Vagina (tissue), 2 donors: Measurements from ENCODE around the gene ALG8. TPM values are rescaled to one million over a fixed set of nuclear protein-coding genes. Genes with fewer than 3 reads are reported as not detected.
A peak's percentile ranks its signal among the peaks of the same experiment; 100 is the strongest.

Experiments
- DNase-seq, 2 donors: peaks; one replicate each; pipeline ENCODE4 v3.0.0-alpha.2; 2017; ENCODE audit errors: extremely low spot score in 2 of 2
- H3K27ac ChIP-seq: fragments of 200-600 bp; sonication (generic); one replicate; pipeline ENCODE4 v1.5.1; 2019
- H3K27me3 ChIP-seq: fragments of 200-600 bp; sonication (generic); one replicate; pipeline ENCODE4 v1.5.1; 2019
- H3K36me3 ChIP-seq, 2 donors: fragments of 200-600 bp; sonication (generic); one replicate each; pipeline ENCODE4 v1.5.1; 2017 to 2019
- H3K4me1 ChIP-seq: fragments of 200-600 bp; sonication (generic); one replicate; pipeline ENCODE4 v1.5.1; 2019
- H3K4me3 ChIP-seq, 2 donors: fragments of 200-600 bp; sonication (generic); 1 replicate in 1 of 2; 2 replicates in 1 of 2; pipeline ENCODE4 v1.5.1; 2016 to 2019
- H3K9me3 ChIP-seq: fragments of 200-600 bp; sonication (generic); one replicate; pipeline ENCODE4 v1.5.1; 2019
- CTCF ChIP-seq, 3 experiments: fragments of 450-650 bp in 2 of 3; fragments of 200-600 bp in 1 of 3; sonication (generic) in 1 of 3; IDR thresholded peaks; one replicate each; pipeline ENCODE4 v1.5.1; 2017 to 2019; ENCODE audit warnings: antibody characterized with exemption in 3 of 3, mild to moderate bottlenecking in 2 of 3, moderate library complexity in 2 of 3
- POLR2A ChIP-seq, 2 donors: fragments of 450-650 bp; IDR thresholded peaks; one replicate each; pipeline ENCODE4 v1.6.1; 2017; ENCODE audit warnings: antibody characterized with exemption in 2 of 2, mild to moderate bottlenecking in 2 of 2, moderate library complexity in 2 of 2
- POLR2AphosphoS5 ChIP-seq, 2 donors: sonication (generic); formaldehyde crosslinking; IDR thresholded peaks; one replicate each; pipeline ENCODE4 v1.9.0; 2017; ENCODE audit warnings: antibody characterized with exemption in 2 of 2, mild to moderate bottlenecking in 2 of 2, low read depth in 1 of 2; ENCODE audit not compliant: insufficient read depth in 1 of 2
- intact Hi-C: fragments of 100-400 bp; cut with DNase I; formaldehyde crosslinking; loops from one replicate; pipeline ENCODE4 v1.15.1; 2023
- total RNA-seq: library from RNA; depleted of rRNA; stranded (reverse); fragments of >200 nt; gene quantifications from one replicate; pipeline ENCODE4 v1.2.3, GENCODE V29; 2016

ALG8 gene
- total RNA-seq, 1 donor from 2014 or later, result 20.9 TPM

GRCh38 chr11:78160557-78160956 lies 21.1 kb upstream of the ALG8 start:
- no peaks in the 10 kb centered on the region for H3K36me3 ChIP-seq
- no peak for DNase-seq
- H3K4me3 ChIP-seq, result no peak overlapping the region
- no peak for TF ChIP-seq POLR2A (IDR thresholded peaks at IDR 0.05)
- TF ChIP-seq CTCF (IDR thresholded peaks at IDR 0.05), result no peak
- TF ChIP-seq POLR2AphosphoS5 (IDR thresholded peaks at IDR 0.05; ENCODE audit: insufficient read depth in 1 of 2, low read depth in 1 of 2), result no peak
- H3K27ac ChIP-seq, result peak overlapping the region; percentile 68
- H3K9me3 ChIP-seq, result no peaks in the 10 kb centered on the region
- H3K4me1 ChIP-seq, result peaks cover 25% of the 10 kb centered on the region
- no peaks in the 10 kb centered on the region for H3K27me3 ChIP-seq
- intact Hi-C loops, result no loop called here

- Histone ChIP-seq H3K27me3 (no peaks in the 10 kb centered on the region), H3K9me3 (no peaks in the 10 kb centered on the region), H3K4me1 (peaks cover 25% of the 10 kb centered on the region), H3K4me3 (no peak overlapping the region), H3K36me3 (no peaks in the 10 kb centered on the region), H3K27ac (peak overlapping the region; percentile 68)
- no peak for DNase-seq
- intact Hi-C loops, result no loop called here
- TF ChIP-seq CTCF (IDR thresholded peaks at IDR 0.05) (no peak), POLR2A (IDR thresholded peaks at IDR 0.05) (no peak), POLR2AphosphoS5 (IDR thresholded peaks at IDR 0.05; ENCODE audit: insufficient read depth in 1 of 2, low read depth in 1 of 2) (no peak)
These were observed 19.7 kb upstream of the ALG8 start for GRCh38 chr11:78158987-78159652.

- H3K9me3 ChIP-seq, result no peaks in the 10 kb centered on the region
- H3K36me3 ChIP-seq, result no peaks in the 10 kb centered on the region
- no peak for DNase-seq
- intact Hi-C loops, result no loop called here
- no peak for TF ChIP-seq POLR2A (IDR thresholded peaks at IDR 0.05)
- no peak overlapping the region for H3K27ac ChIP-seq
- H3K27me3 ChIP-seq, result no peaks in the 10 kb centered on the region
- H3K4me3 ChIP-seq, result no peak overlapping the region
- peaks cover 12% of the 10 kb centered on the region for H3K4me1 ChIP-seq
These were observed 16.9 kb upstream of the ALG8 start for GRCh38 chr11:78156127-78156844.

- Histone ChIP-seq H3K27ac (no peak overlapping the region), H3K36me3 (no peaks in the 10 kb centered on the region), H3K27me3 (no peaks in the 10 kb centered on the region), H3K4me1 (no peaks in the 10 kb centered on the region), H3K4me3 (no peak overlapping the region), H3K9me3 (no peaks in the 10 kb centered on the region)
- intact Hi-C loops, result no loop called here
- no peak for TF ChIP-seq POLR2AphosphoS5 (IDR thresholded peaks at IDR 0.05; ENCODE audit: insufficient read depth in 1 of 2, low read depth in 1 of 2)
- TF ChIP-seq CTCF (IDR thresholded peaks at IDR 0.05), result no peak
- TF ChIP-seq POLR2A (IDR thresholded peaks at IDR 0.05), result no peak
- DNase-seq, result no peak
These were observed 12.4 kb upstream of the ALG8 start for GRCh38 chr11:78151804-78152203.

- intact Hi-C loops, result no loop called here
- DNase-seq, result no peak
- no peak overlapping the region for H3K27ac ChIP-seq
- no peaks in the 10 kb centered on the region for H3K27me3 ChIP-seq
- H3K9me3 ChIP-seq, result no peaks in the 10 kb centered on the region
- H3K4me3 ChIP-seq, result no peak overlapping the region
- H3K36me3 ChIP-seq, result no peaks in the 10 kb centered on the region
- H3K4me1 ChIP-seq, result no peaks in the 10 kb centered on the region
- TF ChIP-seq POLR2AphosphoS5 (IDR thresholded peaks at IDR 0.05; ENCODE audit: insufficient read depth in 1 of 2, low read depth in 1 of 2), result no peak
- TF ChIP-seq POLR2A (IDR thresholded peaks at IDR 0.05), result no peak
- no peak for TF ChIP-seq CTCF (IDR thresholded peaks at IDR 0.05)
These were observed 11.3 kb upstream of the ALG8 start for GRCh38 chr11:78150754-78151153.
